PC-9 (cell line): ENCODE results near the gene P2RX6.

Source experiments
- CTCF ChIP-seq: fragments of 200-600 bp; sonication (generic); conservative IDR thresholded peaks from 2 replicates; pipeline ENCODE4 v1.6.1; 2017; ENCODE audit warnings: mixed run types, antibody characterized with exemption, mild to moderate bottlenecking, moderate library complexity
- EZH2 ChIP-seq: fragments of 200-600 bp; sonication (generic); IDR thresholded peaks from 2 replicates; pipeline ENCODE4 v1.8.0; 2017; ENCODE audit warnings: antibody characterized with exemption, low read depth

DNA sequence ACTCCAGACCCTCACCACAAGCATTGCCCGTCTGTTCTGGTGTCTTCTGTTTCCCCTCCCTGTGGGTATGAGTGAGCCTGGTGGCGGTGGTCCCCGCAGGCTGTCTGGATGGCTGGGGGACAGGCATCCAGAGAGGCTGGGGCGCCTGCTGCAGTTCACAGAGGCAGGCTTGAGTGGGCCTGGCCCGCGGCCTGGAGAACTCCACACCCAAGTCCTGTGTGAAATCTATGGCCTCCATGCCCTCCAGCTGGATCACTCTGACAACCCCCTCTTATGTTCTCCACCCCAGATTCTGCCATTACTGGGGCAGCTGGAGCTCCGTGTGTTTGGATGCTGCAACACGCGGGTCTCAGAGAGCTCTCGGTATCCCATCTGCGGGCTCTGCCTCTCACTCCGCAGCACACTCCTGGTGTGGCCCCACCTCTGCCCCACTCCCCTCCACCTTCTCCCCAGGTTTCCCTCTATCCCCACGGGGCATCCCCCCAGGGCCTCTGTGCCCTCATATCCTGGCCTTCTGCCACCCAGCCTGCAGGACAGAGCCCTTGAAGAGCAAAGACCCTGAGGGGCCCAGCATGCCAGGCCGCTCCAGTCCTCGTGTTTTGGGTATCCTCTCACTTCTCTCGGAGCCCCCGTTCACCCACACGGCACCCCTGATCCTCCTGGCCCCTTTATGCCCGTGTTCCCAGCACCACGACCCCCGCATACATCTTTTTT lies 62.1 kb downstream of the P2RX6 start:
- TF ChIP-seq CTCF (no peak), EZH2 (no peak)
